C4-2B (cell line): Measurements from ENCODE around the gene FAM83G.
"Not testable (repeated sequence)": the region's sequence is repeated elsewhere in the genome, so short reads cannot be mapped to it uniquely, and the experiment has no call there.

ENCODE experiments used
- CTCF ChIP-seq: fragments of 450-650 bp; conservative IDR thresholded peaks from 2 replicates; pipeline ENCODE4 v1.5.1; 2017; ENCODE audit warnings: mild to moderate bottlenecking
- ZFX ChIP-seq: fragments of 450-650 bp; IDR thresholded peaks from 2 replicates; pipeline ENCODE4 v1.6.1; 2017

- not testable (repeated sequence) for TF ChIP-seq CTCF, ZFX
These were observed 37.3 kb upstream of the FAM83G start for GRCh38 chr17:19041871-19042270.
